Measurements from ENCODE around the gene PPP4R4.

The PPP4R4 gene

DNA sequence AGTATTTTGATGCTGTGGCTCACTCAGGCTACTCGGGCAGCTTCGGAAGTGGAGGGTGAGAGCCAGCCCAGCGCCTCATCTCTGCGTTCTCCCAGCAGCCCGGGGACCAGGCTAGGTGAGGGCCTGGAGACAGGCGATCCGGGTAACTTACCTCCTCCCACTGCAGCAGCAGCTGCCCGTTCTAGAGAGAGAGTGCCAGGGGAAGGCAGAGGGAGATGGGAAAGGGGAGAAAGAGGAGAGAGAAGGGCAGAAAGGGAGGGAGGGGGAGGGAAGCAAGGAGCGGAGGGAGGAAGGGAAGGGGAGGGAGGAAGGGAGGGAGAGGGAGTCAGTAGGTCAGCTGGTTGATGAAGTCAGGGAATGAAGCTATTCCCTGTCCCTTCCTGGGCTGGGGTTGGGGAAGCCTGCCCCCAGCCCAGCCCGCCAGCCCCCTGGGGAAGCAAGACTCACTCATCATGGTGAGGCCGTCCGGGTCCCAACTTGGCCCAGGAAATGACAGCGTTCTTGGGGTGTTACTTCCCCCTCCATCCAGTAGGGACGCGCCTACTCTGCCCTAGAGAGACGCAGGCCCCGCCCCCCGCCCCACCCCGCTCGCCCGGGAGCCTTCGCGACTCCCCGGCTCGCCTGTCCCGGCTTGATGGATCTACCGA, 44.9 kb upstream of the PPP4R4 start, which contains the start of gene IFI27L2:
Gene IFI27L2, minus strand, starts transcription at position 494 of the 647 bp plus-strand sequence. Its CDS starts 40 bp downstream, at position 454.
- H3K14ac ChIP-seq (ENCODE audit: low read length in 2 of 2), result peak within 1 kb of the TSS in 1 of 2 experiments; percentile 0
- no peaks in the 10 kb centered on the region for H3K27me3 ChIP-seq (ENCODE audit: control insufficient read depth in 1 of 2, insufficient read depth in 1 of 2, low read length in 2 of 2)
- DNase-seq, result peak; percentile 82
- peak within 1 kb of the TSS; percentile 92 for H4K91ac ChIP-seq (ENCODE audit: low read length)
- H3K27ac ChIP-seq (ENCODE audit: low read length, poor library complexity, severe bottlenecking), result peak within 1 kb of the TSS; percentile 83
- H2AFZ ChIP-seq (ENCODE audit: low read depth, low read length), result peak within 1 kb of the TSS; percentile 48
- peak within 1 kb of the TSS in 1 of 2 experiments; percentile 76 for H2BK12ac ChIP-seq (ENCODE audit: low read length in 2 of 2)
- peaks cover 8% of the 10 kb centered on the region for H3K4me1 ChIP-seq (ENCODE audit: control insufficient read depth, insufficient read depth, low read depth, low read length)
- peak within 1 kb of the TSS; percentile 93 for H4K8ac ChIP-seq (ENCODE audit: low read length)
- WGBS, result 2% methylated on average over 26 of the region's 27 CpGs
- H3K4ac ChIP-seq (ENCODE audit: low read depth in 1 of 2, low read length in 2 of 2), result peak within 1 kb of the TSS; percentile 2 to 88
- peaks cover 6% of the 10 kb centered on the region for H3K79me1 ChIP-seq (replicated peaks; ENCODE audit: low read length, poor library complexity, severe bottlenecking)
- no peak within 1 kb of the TSS for H3K23ac ChIP-seq (ENCODE audit: low read length in 2 of 2)
- peak within 1 kb of the TSS; percentile 77 for H3K18ac ChIP-seq (ENCODE audit: low read depth in 1 of 2, low read length in 2 of 2)
- no peak within 1 kb of the TSS for H2AK5ac ChIP-seq (ENCODE audit: low read length, severe bottlenecking)
- H3K4me3 ChIP-seq (ENCODE audit: insufficient read depth in 1 of 2, low read depth in 1 of 2, low read length in 2 of 2), result peak within 1 kb of the TSS; percentile 63 to 87
- H2BK120ac ChIP-seq (ENCODE audit: low read depth, low read length), result peak within 1 kb of the TSS; percentile 64
- peak within 1 kb of the TSS; percentile 59 for H2BK5ac ChIP-seq (ENCODE audit: low read depth, low read length, poor library complexity, severe bottlenecking)
- peak within 1 kb of the TSS; percentile 92 for H3K9ac ChIP-seq (ENCODE audit: low read length)
- peak within 1 kb of the TSS; percentile 84 for H3K4me2 ChIP-seq (ENCODE audit: low read length, poor library complexity, severe bottlenecking)
- peaks cover 14 to 23% of the 10 kb centered on the region in 2 experiments for H3K36me3 ChIP-seq (ENCODE audit: control insufficient read depth in 1 of 2, insufficient read depth in 2 of 2, low read depth in 1 of 2, low read length in 2 of 2)
- H3K9me3 ChIP-seq (ENCODE audit: control insufficient read depth, low read length), result no peaks in the 10 kb centered on the region
- peak within 1 kb of the TSS; percentile 44 for H2BK15ac ChIP-seq (ENCODE audit: low read depth, poor library complexity, severe bottlenecking)

DNA sequence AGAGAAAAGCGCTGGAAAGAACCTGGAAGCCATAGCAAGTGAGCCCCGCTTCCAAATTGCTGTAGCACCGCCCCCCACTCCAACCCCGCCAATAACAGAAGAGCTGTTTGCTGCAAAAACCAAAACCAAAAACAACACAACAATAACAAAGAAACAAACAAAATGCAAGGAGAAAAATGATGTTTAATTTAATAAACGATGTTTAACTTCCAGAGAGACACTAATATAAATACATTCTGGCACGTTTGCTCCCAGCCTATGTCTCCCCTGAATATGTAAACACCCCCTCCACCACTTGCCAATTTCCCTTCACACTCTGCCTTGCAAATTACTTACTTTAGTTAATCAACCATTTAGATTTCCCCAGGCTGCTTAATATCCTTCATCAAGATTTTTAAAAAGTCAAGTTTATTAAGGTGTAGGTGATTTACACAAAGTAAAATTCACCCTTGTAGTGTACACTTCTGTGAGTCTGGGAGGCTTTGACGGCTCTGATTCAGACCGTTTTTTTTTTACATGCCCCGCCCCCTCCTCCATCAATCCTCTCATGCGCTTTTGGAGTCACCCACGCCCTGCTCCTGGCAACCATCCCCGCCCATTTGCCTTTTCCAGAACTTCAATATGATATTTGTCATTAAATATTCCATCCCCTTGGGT, 44.2 kb upstream of the PPP4R4 start:
- H4K8ac ChIP-seq (ENCODE audit: low read length), result no peak overlapping the region
- no peak overlapping the region for H2AFZ ChIP-seq (ENCODE audit: low read depth, low read length)
- no peak overlapping the region for H3K4ac ChIP-seq (ENCODE audit: low read depth in 1 of 2, low read length in 2 of 2)
- WGBS, result 0% methylated on average over 11 of the region's 12 CpGs
- H4K91ac ChIP-seq (ENCODE audit: low read length), result no peak overlapping the region
- peak overlapping the region; percentile 79 for H3K4me2 ChIP-seq (ENCODE audit: low read length, poor library complexity, severe bottlenecking)
- H3K23ac ChIP-seq (ENCODE audit: low read length in 2 of 2), result no peak overlapping the region
- no peaks in the 10 kb centered on the region for H3K27me3 ChIP-seq (ENCODE audit: control insufficient read depth in 1 of 2, insufficient read depth in 1 of 2, low read length in 2 of 2)
- peak overlapping the region; percentile 74 for H3K27ac ChIP-seq (ENCODE audit: low read length, poor library complexity, severe bottlenecking)
- peaks cover 6% of the 10 kb centered on the region for H3K79me1 ChIP-seq (replicated peaks; ENCODE audit: low read length, poor library complexity, severe bottlenecking)
- DNase-seq, result peak; percentile 62
- H2AK5ac ChIP-seq (ENCODE audit: low read length, severe bottlenecking), result no peak overlapping the region
- no peak overlapping the region for H3K18ac ChIP-seq (ENCODE audit: low read depth in 1 of 2, low read length in 2 of 2)
- no peak overlapping the region for H2BK15ac ChIP-seq (ENCODE audit: low read depth, poor library complexity, severe bottlenecking)
- H2BK120ac ChIP-seq (ENCODE audit: low read depth, low read length), result no peak overlapping the region
- peak overlapping the region; percentile 83 for H3K9ac ChIP-seq (ENCODE audit: low read length)
- H3K4me1 ChIP-seq (ENCODE audit: control insufficient read depth, insufficient read depth, low read depth, low read length), result peaks cover 7% of the 10 kb centered on the region
- H3K4me3 ChIP-seq (ENCODE audit: insufficient read depth in 1 of 2, low read depth in 1 of 2, low read length in 2 of 2), result peak overlapping the region; percentile 63 to 87
- no peak overlapping the region for H3K14ac ChIP-seq (ENCODE audit: low read length in 2 of 2)
- no peak overlapping the region for H2BK12ac ChIP-seq (ENCODE audit: low read length in 2 of 2)
- H3K9me3 ChIP-seq (ENCODE audit: control insufficient read depth, low read length), result no peaks in the 10 kb centered on the region
- H2BK5ac ChIP-seq (ENCODE audit: low read depth, low read length, poor library complexity, severe bottlenecking), result no peak overlapping the region
- peaks cover 14 to 23% of the 10 kb centered on the region in 2 experiments for H3K36me3 ChIP-seq (ENCODE audit: control insufficient read depth in 1 of 2, insufficient read depth in 2 of 2, low read depth in 1 of 2, low read length in 2 of 2)

DNA sequence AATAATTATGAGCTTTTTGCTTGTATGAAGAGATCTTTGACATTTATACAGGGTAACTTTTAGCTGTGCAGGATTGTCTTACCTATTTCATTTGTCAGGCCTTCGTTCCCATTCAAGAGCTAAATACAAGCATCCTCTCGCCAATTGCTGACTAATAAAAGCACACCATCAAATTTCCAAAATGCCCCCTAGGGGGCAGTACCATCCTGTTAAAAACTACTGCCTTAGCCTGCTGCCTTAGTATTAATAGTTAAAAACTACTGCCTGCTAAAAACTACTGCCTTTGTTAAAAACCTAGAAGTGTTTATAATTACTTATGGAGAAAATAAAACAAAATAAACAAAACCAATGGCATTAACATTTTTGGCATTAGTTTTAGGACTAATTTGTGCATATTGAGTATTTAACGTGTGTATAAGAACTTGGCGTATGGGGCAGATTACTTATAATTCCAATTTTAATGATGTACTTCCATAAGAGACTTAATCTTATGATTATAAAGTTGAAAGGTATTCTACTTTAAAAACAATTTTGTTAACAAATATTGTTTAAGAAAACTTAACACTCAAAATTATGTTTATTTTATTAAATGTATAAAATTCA, 41.7 kb upstream of the PPP4R4 start:
- peaks cover 6% of the 10 kb centered on the region for H3K79me1 ChIP-seq (replicated peaks; ENCODE audit: low read length, poor library complexity, severe bottlenecking)
- H3K27ac ChIP-seq (ENCODE audit: low read length, poor library complexity, severe bottlenecking), result no peak overlapping the region
- H3K4me1 ChIP-seq (ENCODE audit: control insufficient read depth, insufficient read depth, low read depth, low read length), result peaks cover 7% of the 10 kb centered on the region
- no peak overlapping the region for H4K91ac ChIP-seq (ENCODE audit: low read length)
- no peak overlapping the region for H2BK12ac ChIP-seq (ENCODE audit: low read length in 2 of 2)
- no peak overlapping the region for H2AK5ac ChIP-seq (ENCODE audit: low read length, severe bottlenecking)
- peaks cover 5% of the 10 kb centered on the region for H3K9me3 ChIP-seq (ENCODE audit: control insufficient read depth, low read length)
- H2BK15ac ChIP-seq (ENCODE audit: low read depth, poor library complexity, severe bottlenecking), result no peak overlapping the region
- no peak overlapping the region for H3K9ac ChIP-seq (ENCODE audit: low read length)
- H3K4me2 ChIP-seq (ENCODE audit: low read length, poor library complexity, severe bottlenecking), result no peak overlapping the region
- DNase-seq, result peak; percentile 74
- H3K18ac ChIP-seq (ENCODE audit: low read depth in 1 of 2, low read length in 2 of 2), result no peak overlapping the region
- H3K27me3 ChIP-seq (ENCODE audit: control insufficient read depth in 1 of 2, insufficient read depth in 1 of 2, low read length in 2 of 2), result peaks cover 0 to 3% of the 10 kb centered on the region in 2 experiments
- no peak overlapping the region for H2BK5ac ChIP-seq (ENCODE audit: low read depth, low read length, poor library complexity, severe bottlenecking)
- H4K8ac ChIP-seq (ENCODE audit: low read length), result no peak overlapping the region
- WGBS, result 11% methylated on average over 2 of the region's 4 CpGs
- no peak overlapping the region for H3K4ac ChIP-seq (ENCODE audit: low read depth in 1 of 2, low read length in 2 of 2)
- H3K23ac ChIP-seq (ENCODE audit: low read length in 2 of 2), result no peak overlapping the region
- no peak overlapping the region for H2BK120ac ChIP-seq (ENCODE audit: low read depth, low read length)
- H3K14ac ChIP-seq (ENCODE audit: low read length in 2 of 2), result no peak overlapping the region
- H3K4me3 ChIP-seq (ENCODE audit: insufficient read depth in 1 of 2, low read depth in 1 of 2, low read length in 2 of 2), result no peak overlapping the region
- H2AFZ ChIP-seq (ENCODE audit: low read depth, low read length), result no peak overlapping the region
- peaks cover 5 to 6% of the 10 kb centered on the region in 2 experiments for H3K36me3 ChIP-seq (ENCODE audit: control insufficient read depth in 1 of 2, insufficient read depth in 2 of 2, low read depth in 1 of 2, low read length in 2 of 2)

DNA sequence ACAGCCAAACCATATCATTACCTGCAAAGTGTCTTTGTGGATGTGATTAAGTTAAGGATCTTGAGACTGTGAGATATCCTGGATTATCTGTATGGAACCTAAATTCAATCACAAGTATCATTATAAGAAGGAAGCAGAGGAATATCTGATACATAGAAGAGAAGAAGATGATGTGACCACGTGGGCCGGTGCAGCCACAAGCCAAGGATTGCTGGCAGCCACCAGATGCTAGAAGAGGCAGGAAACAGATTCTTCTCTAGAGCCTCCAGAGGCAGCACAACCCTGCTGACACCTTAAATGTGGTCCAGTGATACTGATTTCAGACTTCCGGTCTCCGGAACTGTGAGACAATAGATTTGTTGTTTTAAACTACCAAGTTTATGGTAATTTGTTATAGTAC, 38.6 kb upstream of the PPP4R4 start:
- Histone ChIP-seq H2BK15ac (ENCODE audit: low read depth, poor library complexity, severe bottlenecking) (no peak overlapping the region), H3K4me2 (ENCODE audit: low read length, poor library complexity, severe bottlenecking) (no peak overlapping the region), H3K23ac (ENCODE audit: low read length in 2 of 2) (no peak overlapping the region), H3K4me1 (ENCODE audit: control insufficient read depth, insufficient read depth, low read depth, low read length) (no peaks in the 10 kb centered on the region), H3K9me3 (ENCODE audit: control insufficient read depth, low read length) (peaks cover 5% of the 10 kb centered on the region), H3K79me1 (replicated peaks; ENCODE audit: low read length, poor library complexity, severe bottlenecking) (no peaks in the 10 kb centered on the region), H3K4ac (ENCODE audit: low read depth in 1 of 2, low read length in 2 of 2) (no peak overlapping the region), H3K4me3 (ENCODE audit: insufficient read depth in 1 of 2, low read depth in 1 of 2, low read length in 2 of 2) (no peak overlapping the region), H4K91ac (ENCODE audit: low read length) (no peak overlapping the region), H2BK120ac (ENCODE audit: low read depth, low read length) (no peak overlapping the region), H2BK12ac (ENCODE audit: low read length in 2 of 2) (no peak overlapping the region), H3K18ac (ENCODE audit: low read depth in 1 of 2, low read length in 2 of 2) (no peak overlapping the region), H4K8ac (ENCODE audit: low read length) (no peak overlapping the region), H3K27me3 (ENCODE audit: control insufficient read depth in 1 of 2, insufficient read depth in 1 of 2, low read length in 2 of 2) (peaks cover 16 to 25% of the 10 kb centered on the region in 2 experiments), H2BK5ac (ENCODE audit: low read depth, low read length, poor library complexity, severe bottlenecking) (no peak overlapping the region), H2AFZ (ENCODE audit: low read depth, low read length) (no peak overlapping the region), H2AK5ac (ENCODE audit: low read length, severe bottlenecking) (no peak overlapping the region), H3K27ac (ENCODE audit: low read length, poor library complexity, severe bottlenecking) (no peak overlapping the region), H3K36me3 (ENCODE audit: control insufficient read depth in 1 of 2, insufficient read depth in 2 of 2, low read depth in 1 of 2, low read length in 2 of 2) (no peaks in the 10 kb centered on the region), H3K9ac (ENCODE audit: low read length) (no peak overlapping the region), H3K14ac (ENCODE audit: low read length in 2 of 2) (no peak overlapping the region)
- DNase-seq, result no peak
- 66% methylated on average over 2 of the region's 4 CpGs for WGBS

Measured in mesenchymal stem cell (in vitro differentiated cells and primary cell).